HG03097 (cell line): Measurements from ENCODE around the gene DLG5.

Experiments
- ATAC-seq: cut with Tn5 transposase; IDR thresholded peaks from one replicate; pipeline ENCODE4 v1.9.1; 2021; ENCODE audit not compliant: unreplicated experiment, low FRiP score

DLG5 gene, protein sequence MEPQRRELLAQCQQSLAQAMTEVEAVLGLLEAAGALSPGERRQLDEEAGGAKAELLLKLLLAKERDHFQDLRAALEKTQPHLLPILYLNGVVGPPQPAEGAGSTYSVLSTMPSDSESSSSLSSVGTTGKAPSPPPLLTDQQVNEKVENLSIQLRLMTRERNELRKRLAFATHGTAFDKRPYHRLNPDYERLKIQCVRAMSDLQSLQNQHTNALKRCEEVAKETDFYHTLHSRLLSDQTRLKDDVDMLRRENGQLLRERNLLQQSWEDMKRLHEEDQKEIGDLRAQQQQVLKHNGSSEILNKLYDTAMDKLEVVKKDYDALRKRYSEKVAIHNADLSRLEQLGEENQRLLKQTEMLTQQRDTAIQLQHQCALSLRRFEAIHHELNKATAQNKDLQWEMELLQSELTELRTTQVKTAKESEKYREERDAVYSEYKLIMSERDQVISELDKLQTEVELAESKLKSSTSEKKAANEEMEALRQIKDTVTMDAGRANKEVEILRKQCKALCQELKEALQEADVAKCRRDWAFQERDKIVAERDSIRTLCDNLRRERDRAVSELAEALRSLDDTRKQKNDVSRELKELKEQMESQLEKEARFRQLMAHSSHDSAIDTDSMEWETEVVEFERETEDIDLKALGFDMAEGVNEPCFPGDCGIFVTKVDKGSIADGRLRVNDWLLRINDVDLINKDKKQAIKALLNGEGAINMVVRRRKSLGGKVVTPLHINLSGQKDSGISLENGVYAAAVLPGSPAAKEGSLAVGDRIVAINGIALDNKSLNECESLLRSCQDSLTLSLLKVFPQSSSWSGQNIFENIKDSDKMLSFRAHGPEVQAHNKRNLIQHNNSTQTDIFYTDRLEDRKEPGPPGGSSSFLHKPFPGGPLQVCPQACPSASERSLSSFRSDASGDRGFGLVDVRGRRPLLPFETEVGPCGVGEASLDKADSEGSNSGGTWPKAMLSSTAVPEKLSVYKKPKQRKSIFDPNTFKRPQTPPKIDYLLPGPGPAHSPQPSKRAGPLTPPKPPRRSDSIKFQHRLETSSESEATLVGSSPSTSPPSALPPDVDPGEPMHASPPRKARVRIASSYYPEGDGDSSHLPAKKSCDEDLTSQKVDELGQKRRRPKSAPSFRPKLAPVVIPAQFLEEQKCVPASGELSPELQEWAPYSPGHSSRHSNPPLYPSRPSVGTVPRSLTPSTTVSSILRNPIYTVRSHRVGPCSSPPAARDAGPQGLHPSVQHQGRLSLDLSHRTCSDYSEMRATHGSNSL (N-terminal part only)

DNA sequence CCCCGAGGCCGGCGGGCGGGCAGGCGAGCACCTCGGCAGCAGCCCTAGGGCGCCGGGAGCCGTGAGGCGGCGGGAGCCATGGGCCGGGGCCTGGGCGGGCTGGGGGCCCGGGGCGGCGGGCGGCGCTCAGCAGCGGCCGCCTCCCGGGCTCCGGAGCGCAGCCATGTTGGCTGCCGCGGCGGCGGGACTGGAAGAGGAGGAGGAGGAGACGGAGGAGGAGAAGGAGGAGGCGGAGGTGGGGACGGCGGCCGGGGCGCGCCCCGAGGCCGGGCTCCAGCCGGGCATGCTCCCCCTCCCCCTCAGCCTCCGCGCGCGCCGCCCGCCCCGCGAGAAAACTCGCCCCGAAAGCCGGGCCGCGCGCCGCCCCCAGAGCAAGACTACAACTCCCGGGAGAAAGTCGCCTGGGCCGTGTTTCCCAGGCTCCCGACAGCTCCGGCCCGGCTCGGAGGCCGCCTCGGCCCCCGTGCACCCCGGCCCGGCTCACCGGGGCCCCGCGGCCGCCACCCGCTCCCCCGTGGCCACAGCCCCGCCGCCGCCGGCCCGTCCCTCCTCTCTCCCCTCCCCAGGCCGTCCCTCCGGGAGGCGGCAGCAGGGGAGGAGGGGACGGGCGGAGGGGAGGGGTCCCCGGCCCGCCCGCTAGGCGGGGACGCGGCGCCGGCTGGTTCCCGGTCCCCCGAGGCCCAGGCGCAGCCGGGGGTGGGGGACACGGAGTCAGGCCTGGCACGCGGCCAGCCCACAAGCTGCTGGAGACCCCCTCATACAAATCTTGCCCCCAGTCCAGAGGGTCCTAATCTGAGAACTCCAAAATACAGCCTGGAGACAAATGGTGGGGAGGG is at the start of gene DLG5:
Gene DLG5 (minus strand): TSS at position 190 of the 836 bp plus-strand sequence. CDS start 235 bp downstream, outside the sequence.
- ATAC-seq = no peak

DNA sequence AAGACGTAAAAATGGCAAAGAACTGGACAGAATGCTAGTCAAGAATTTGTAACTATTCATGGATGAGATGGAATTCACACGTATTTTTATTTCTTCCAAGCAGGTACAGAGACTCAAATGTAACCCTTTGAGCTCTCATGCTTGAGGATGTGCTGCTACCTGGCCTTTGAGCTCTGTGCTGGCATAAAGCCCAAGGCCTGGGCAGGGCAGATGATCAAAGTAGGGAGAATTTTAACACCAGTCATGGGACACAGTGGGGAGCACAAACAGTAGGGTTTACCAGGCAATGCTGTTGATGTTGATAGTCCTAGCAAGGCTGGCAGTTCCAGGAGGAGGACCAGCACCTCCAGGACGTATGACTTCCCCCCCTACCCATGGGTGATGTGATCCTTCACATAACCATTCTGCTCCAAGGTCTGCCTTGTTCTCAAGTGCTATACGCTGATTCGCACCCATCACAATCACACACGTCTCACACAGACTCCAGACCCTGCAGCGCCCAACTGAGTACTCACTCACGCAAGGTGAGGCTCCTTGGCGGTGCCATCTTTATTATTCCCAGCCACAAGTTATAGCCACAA is 48.6 kb upstream of the DLG5 start:
- ATAC-seq = no peak

DNA sequence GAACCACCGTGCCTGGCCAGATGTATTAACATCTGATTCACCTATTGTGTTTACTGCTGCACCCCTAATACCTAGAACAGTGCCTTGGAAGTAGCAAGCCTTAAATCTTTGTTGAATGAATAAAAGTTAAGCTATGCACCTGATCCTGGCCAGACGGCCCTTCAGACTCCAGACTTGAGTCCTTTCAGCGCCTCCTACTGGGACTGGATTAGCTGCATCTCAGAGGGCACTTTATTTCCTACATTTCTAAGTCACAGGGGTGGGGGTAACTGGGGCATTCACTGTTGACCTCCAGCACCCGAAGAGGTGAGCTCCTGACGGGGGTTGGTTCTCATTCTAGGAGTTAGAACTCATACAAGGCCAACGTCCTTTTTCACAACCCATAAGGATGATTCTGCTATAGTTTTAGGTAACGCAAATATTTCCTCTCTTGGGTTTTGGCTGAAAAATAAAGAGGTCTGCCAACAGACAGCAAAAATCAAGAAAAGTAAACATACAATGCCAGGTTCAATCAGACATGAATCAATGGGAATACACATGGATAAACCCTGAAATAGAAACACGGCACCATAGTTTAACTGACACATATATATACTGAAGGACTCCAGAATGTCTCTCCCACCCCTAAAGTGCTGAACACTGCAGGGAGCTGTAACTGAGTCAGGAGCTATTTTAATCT is 48.0 kb upstream of the DLG5 start:
- no peak for ATAC-seq

DNA sequence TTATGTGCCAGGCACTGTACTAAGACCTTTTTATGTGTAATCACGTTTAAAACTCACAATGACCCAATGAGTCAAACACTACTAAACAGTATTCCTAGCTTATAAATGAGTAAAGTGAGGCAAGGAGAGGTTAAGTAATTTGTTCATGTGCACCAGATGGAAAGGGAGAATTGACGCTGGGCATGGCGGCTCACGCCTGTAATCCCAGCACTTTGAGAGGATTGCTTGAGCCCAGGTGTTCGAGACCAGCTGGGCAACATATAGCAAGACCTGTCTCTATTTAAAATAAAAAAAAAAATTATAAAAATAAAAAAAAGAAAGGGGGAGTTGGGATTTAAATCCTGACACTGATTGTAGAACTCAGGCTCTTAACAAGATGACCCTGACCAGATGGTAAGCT is 46.7 kb upstream of the DLG5 start:
- ATAC-seq = no peak

DNA sequence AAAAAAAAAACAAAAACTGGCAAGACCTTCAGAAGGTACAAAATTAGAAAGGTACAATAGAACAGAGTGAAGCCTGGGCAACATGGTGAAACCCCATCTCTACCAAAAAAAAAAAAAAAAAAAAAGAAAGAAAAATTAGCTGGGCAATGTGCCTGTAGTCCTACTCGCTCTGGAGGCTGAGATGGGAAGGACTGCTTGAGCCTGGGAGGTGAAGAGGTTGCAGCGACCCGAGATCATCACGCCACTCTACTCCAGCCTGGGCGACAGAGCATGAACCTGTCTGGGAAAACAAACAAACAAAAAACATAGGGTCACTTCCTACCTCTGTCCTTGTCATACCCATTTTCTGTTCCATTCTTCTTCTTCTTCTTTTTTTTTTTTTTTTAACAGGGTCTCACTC is 45.6 kb upstream of the DLG5 start:
- no peak for ATAC-seq

DNA sequence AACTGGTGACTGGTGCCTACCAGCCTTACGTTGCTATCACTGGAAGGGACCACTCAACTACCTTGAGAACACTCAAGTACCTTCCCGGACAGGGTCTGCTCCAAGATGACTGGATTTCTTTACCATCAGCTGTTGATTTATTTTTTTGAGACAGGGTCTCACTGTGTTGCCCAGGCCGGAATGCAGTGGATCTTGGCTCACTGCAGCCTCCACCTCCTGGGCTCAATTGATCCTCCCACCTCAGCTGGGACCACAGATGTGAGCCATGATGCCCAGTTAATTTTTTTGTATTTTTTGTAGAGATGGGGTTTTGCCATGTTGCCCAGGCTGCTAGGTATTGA is 45.2 kb upstream of the DLG5 start:
- no peak for ATAC-seq

DNA sequence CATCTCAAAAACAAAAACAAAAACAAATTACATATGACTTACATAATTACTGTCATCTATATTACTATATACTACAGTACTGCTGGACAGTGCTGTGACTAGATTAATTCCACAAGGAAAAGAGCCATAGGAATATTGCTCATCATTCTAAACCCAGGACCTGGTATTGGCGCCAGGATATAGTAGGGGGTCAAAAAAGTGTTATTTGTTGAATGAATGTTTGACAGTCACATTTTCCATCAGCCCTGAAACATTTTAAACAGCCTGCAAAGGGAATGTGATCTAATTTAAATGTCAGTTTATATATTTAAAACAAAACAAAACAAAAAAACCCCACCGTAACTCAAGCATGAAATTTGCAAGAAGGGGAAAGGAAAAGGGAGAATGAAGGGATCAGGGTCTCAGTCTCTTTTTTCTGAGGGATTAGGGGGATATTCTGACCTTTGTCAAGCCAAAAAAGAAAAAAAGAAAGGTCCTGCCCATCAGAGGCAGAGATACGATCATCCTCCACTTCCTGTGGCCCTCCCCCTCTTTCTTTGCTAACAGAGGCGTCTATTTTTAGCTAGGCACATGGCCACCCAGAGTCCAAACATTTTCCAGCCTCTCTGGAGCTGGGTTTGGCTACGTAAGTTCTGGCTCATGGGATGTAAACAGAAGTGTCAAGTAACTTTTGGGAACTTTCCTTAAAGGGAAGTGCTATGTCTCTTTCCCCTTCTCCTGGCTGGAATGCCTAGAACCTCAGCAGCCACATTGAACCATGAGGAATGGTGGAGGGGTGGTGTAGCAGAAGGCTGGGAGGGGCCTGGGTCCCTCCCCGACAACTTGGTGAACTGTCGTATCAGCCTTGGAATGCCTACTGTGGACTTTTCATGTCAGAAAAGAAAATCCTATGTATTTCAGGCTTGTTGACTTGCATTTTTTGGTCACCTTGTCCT is 44.6 kb upstream of the DLG5 start:
- no peak for ATAC-seq

DNA sequence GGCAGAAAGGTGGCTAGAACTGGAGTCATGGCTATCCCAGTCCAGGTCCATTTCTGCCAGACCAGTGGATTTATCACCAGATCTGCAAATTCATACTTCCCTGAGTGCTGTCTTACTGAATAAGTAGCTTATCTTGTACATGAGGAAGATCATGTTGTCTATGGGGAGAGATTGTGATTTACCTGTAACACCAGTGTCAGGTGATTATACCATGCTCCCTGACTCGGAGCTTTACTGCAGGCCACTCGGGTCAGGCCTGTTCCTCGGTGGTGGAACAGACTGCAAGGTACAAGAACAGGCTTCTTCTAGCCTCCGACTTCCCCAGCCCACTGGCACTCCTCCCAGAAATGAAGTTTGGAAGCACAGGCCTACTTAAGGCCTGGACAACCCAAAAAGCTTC is 42.6 kb upstream of the DLG5 start:
- ATAC-seq = no peak

DNA sequence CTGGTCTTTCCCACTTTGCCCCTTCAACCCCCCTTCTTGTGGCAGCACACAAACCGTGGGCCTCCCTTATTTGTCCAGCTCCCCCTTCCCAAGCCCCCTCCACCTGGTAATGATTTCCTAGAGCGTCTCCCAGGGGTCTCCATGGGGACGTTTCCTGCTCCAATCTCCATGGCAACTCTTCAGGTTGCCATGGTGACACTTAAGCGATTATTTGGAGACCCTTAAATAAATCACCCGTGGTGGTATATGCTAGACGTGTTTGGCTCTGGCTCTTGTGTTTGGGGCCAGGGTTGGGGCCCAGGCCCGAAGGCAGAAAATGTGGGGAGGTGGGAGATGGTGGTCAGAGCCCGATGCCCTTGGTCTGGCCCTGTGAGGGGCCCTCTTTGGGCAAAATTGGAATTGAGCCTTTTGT is 41.1 kb upstream of the DLG5 start:
- no peak for ATAC-seq

DNA sequence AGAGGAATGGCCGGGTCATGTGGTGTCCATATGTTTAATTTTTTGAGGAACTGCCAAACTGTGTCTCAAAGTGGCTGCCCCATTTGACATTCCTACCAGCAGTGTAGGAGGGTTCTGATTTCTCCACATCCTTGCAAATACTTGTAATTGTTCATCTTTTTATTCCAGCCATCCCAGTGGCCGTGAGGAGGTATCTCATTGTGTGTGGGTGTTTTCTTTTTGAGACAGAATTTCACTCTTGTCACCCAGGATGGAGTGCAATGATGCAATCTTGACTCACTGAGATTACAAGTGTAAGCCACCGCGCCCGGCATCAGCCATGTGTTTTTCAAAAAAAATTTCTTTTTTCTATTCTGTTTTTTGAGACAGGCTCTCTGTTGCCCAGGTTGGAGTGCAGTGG is 38.7 kb upstream of the DLG5 start:
- no peak for ATAC-seq

DNA sequence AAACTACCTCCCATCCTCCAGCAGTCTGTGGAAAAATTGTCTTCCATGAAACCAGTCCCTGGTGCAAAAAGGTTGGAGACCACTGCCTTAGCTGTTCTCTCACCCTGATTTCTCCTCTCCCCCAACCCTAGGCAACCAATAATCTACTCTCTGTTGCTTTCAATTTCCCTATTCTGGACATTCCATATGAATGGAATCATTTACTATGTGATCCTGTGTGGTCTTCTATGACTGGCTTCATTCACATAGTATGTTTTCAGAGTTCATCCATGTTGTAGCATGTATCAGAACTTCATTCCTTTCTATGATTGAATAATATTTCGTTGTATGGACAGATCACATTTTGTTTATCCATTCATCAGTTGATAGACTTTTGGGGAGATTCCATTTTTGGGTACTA is 38.3 kb upstream of the DLG5 start:
- ATAC-seq = no peak

DNA sequence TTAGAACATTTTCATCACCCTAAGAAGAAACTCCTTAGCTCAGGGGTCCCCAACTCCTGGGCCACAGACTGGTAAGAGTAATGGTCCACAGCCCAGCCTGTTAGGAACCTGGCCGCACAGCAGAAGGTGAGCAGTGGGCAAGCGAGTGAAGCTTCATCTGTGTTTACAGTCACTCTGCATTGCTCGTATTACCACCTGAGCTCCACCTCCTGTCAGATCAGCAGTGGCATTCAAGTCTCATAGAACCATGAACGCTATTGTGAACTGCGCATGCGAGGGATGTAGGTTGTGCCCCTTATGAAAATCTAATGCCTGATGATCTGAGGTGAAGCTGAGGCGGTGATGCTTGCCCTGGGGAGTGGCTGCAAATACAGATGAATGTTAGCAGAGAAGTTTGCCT is 37.3 kb upstream of the DLG5 start:
- ATAC-seq = no peak

DNA sequence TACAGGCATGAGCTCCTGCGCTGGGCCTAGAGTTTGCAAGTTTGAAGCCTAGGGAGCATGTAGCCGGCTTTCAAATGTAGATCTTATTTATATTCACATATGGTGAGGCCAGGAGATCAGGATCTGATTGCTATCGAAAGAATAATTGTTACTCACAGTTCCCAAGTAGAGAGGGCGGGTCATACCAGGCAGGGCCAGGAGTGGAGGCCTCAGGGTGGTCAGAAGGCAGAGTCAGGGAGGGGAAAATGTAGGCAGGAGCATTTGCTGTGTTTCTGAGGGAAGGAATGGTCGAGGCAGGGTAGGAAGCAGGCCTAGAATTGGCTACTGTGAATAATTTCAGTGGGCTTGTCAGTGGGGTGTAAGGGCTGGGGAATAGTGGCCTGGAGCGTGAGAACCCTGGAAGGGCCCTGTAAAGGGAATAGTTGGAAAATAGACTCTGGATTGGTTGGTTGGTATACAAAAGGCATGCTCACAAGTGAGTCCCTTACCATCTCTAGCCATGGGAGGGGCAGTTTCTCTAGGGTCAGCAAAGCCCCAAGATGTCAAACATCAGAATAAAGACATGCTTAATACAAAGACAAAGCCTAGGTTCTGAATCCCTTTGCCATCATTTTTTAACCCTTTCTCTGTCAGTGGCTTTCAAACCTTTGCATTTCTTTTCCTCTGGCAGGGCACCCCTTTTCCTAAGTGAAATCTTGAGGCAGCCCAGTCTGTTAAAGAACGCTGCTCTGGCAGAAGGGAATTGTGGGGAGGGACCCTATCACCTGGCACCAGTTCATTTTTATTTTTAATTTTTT is 36.0 kb upstream of the DLG5 start:
- no peak for ATAC-seq

DNA sequence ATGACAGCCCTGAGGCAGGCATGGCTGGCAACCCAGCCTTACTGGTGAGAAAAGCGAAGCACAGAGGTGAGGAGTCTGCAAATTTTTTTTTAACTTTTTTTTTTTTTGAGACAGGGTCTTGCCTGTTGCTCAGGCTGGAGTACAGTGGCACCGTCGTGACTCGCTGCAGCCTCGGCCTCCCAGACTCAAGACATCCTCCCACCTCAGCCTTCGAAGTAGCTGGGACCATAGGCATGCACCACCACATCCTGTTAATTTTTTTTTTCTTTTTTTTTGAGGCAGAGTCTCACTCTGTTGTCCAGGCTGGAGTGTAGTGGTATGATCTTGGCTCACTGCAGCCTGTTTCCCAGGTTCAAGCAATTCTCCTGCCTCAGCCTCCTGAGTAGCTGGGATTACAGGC is 35.1 kb upstream of the DLG5 start:
- ATAC-seq = no peak

DNA sequence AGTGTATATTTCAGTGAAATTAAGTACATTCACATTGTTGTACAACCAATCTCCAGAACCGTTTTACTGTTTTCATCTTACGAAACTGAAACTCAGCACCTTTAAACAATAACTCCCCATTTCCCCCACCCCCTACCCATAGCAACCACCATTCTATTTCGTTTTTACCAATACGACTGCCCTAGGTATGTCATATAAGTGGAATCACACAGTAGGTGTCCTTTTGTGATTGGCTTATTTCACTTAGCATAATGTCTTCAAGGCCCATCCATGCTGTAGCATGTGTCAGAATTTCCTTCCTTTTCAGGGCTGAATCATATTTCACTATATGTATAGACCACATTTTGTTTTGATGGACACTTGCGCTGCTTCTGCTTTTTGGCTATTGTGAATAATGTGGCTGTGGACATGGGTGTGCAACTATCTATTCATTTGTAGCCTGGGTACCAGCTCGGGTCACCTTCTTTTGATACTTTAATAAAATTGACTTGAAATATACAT is 34.3 kb upstream of the DLG5 start:
- ATAC-seq = no peak

DNA sequence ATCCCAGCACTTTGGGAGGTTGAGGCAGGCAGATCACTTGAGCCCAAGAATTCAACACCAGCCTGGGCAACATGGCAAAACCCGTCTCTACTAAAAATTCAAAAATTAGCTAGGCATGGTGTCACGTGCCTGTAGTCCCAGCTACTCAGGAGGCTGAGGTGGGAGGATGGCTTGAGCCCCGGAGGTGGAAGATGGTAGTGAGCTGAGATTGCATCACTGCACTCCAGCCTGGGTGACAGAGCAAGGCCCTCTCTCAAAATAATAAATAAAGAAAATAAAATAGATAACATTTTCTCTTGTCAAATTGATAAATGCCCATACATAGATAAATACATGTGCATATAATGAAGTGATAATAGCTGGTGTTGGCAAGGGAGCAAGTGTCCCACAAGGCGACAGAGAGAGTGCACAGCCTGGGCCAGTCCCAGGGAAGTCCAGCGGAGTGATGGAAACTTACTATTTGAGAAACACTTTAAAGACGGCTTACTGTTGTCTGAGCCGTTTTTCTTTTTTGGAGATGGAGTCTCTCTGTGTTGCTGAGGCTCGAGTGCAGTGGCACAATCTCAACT is 33.4 kb upstream of the DLG5 start:
- ATAC-seq = no peak

DNA sequence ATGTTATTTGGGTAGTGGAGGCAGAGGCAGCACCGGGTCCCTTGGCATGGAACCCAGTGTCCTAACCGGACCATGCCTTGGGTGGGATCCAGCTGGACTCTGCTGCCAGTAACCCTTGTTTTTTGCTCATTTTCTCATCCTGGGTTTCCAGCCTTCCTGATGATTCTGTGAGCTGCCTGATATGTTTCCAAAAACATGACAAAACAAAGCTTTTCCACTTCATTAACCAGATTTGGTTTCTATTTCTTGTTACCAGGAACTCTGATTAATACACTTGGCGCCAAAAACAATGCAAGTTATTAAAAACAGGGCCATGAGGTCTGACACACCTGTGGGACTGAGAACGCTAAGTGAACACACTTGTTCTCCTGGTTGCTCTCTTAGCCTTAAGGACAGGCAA is 32.8 kb upstream of the DLG5 start:
- ATAC-seq = no peak
